Measurements from ENCODE around the gene RNF6. TPM values are rescaled to one million over a fixed set of nuclear protein-coding genes. Genes with fewer than 3 reads are reported as not detected.
A peak's percentile ranks its signal among the peaks of the same experiment; 100 is the strongest.
"Not testable (repeated sequence)": the region's sequence is repeated elsewhere in the genome, so short reads cannot be mapped to it uniquely, and the experiment has no call there.

RNF6 gene
- total RNA-seq, 6 experiments from 2014 or later: 47.6 to 51.7 (median 48.5) TPM

- DNase-seq: no peak
- Mint-ChIP-seq H3K27ac (peak overlapping the region; percentile 82), H3K9me3 (no peaks in the 10 kb centered on the region), H3K4me1 (ENCODE audit: low read depth) (peaks cover 36% of the 10 kb centered on the region), H3K27me3 (ENCODE audit: insufficient read depth) (no peaks in the 10 kb centered on the region), H3K36me3 (ENCODE audit: low read depth) (no peaks in the 10 kb centered on the region), H3K4me3 (peak overlapping the region; percentile 92)
- TF ChIP-seq CTCF (IDR thresholded peaks at IDR 0.05): no peak
Observed at GRCh38 chr13:26253262-26253786, 31.2 kb upstream of the RNF6 start.

- H3K4me3 Mint-ChIP-seq; H3K9me3 Mint-ChIP-seq; H3K36me3 Mint-ChIP-seq (ENCODE audit: low read depth); H3K27ac Mint-ChIP-seq; H3K27me3 Mint-ChIP-seq (ENCODE audit: insufficient read depth); DNase-seq: not testable (repeated sequence)
- peaks cover 26% of the 10 kb centered on the region for H3K4me1 Mint-ChIP-seq (ENCODE audit: low read depth)
Observed at GRCh38 chr13:26252006-26252405, 29.9 kb upstream of the RNF6 start.

- H3K4me1 Mint-ChIP-seq (ENCODE audit: low read depth): peaks cover 6% of the 10 kb centered on the region
- no peak overlapping the region for H3K4me3 Mint-ChIP-seq
- no peak overlapping the region for H3K27ac Mint-ChIP-seq
- TF ChIP-seq CTCF (IDR thresholded peaks at IDR 0.05): no peak
- H3K27me3 Mint-ChIP-seq (ENCODE audit: insufficient read depth): peaks cover 3% of the 10 kb centered on the region; the same call in 1 of the 2 replicates
- H3K9me3 Mint-ChIP-seq: no peaks in the 10 kb centered on the region
- no peak for DNase-seq
- H3K36me3 Mint-ChIP-seq (ENCODE audit: low read depth): no peaks in the 10 kb centered on the region
Observed at GRCh38 chr13:26249551-26249950, 27.4 kb upstream of the RNF6 start.

GRCh38 chr13:26247608-26248007 lies 25.5 kb upstream of the RNF6 start:
- TF ChIP-seq CTCF (IDR thresholded peaks at IDR 0.05): no peak
- H3K4me1 Mint-ChIP-seq (ENCODE audit: low read depth): no peaks in the 10 kb centered on the region
- H3K9me3 Mint-ChIP-seq: peaks cover 6% of the 10 kb centered on the region
- no peak for DNase-seq
- no peak overlapping the region for H3K27ac Mint-ChIP-seq
- no peak overlapping the region for H3K4me3 Mint-ChIP-seq
- peaks cover 3% of the 10 kb centered on the region; the same call in 1 of the 2 replicates for H3K27me3 Mint-ChIP-seq (ENCODE audit: insufficient read depth)
- no peaks in the 10 kb centered on the region for H3K36me3 Mint-ChIP-seq (ENCODE audit: low read depth)

GRCh38 chr13:26247011-26247410 lies 24.9 kb upstream of the RNF6 start:
- Mint-ChIP-seq H3K9me3 (peaks cover 12% of the 10 kb centered on the region), H3K27ac (no peak overlapping the region), H3K36me3 (ENCODE audit: low read depth) (no peaks in the 10 kb centered on the region; the same call in 1 of the 2 replicates), H3K4me3 (no peak overlapping the region), H3K4me1 (ENCODE audit: low read depth) (no peaks in the 10 kb centered on the region), H3K27me3 (ENCODE audit: insufficient read depth) (peaks cover 3% of the 10 kb centered on the region; the same call in 1 of the 2 replicates)
- DNase-seq: no peak
- TF ChIP-seq CTCF (IDR thresholded peaks at IDR 0.05): no peak

GRCh38 chr13:26246154-26246553 lies 24.0 kb upstream of the RNF6 start:
- no peaks in the 10 kb centered on the region for H3K4me1 Mint-ChIP-seq (ENCODE audit: low read depth)
- TF ChIP-seq CTCF (IDR thresholded peaks at IDR 0.05): no peak
- no peak overlapping the region for H3K4me3 Mint-ChIP-seq
- peaks cover 14% of the 10 kb centered on the region for H3K9me3 Mint-ChIP-seq
- peaks cover 3% of the 10 kb centered on the region; the same call in 1 of the 2 replicates for H3K27me3 Mint-ChIP-seq (ENCODE audit: insufficient read depth)
- H3K27ac Mint-ChIP-seq: no peak overlapping the region
- H3K36me3 Mint-ChIP-seq (ENCODE audit: low read depth): no peaks in the 10 kb centered on the region; the same call in 1 of the 2 replicates
- DNase-seq: no peak

All from HFFc6 (cell line).